HG03460 (cell line): ENCODE measurements around the gene TAS2R4.
"Not testable (repeated sequence)": the region's sequence is repeated elsewhere in the genome, so short reads cannot be mapped to it uniquely, and the experiment has no call there.

Source experiments
- ATAC-seq: cut with Tn5 transposase; IDR thresholded peaks from one replicate; pipeline ENCODE4 v1.9.1; 2021; ENCODE audit not compliant: unreplicated experiment

The TAS2R4 gene, protein sequence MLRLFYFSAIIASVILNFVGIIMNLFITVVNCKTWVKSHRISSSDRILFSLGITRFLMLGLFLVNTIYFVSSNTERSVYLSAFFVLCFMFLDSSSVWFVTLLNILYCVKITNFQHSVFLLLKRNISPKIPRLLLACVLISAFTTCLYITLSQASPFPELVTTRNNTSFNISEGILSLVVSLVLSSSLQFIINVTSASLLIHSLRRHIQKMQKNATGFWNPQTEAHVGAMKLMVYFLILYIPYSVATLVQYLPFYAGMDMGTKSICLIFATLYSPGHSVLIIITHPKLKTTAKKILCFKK

DNA sequence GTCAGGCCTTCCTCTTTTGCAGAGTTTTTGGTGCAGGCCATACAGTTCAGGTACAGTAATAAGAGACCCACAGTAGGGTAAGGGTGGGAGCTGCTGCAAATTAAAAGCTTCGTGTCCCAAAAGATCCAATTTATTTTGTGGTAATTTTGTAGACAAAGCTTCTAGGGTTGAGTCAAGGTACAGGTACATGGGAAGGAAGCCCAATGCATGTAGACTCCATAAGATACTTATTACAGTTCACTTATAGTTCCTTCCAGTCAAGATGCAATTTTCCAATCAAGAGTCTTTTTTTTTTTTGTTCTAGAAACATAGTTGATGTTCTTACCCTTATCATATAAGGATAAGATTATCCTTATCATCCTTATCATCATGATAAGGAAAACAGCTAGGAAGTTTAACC lies at the start of gene TAS2R4:
Gene TAS2R4, plus strand, starts transcription at position 301 of the 400 bp plus-strand sequence. CDS start 1,815 bp downstream, outside the sequence.
- no peak for ATAC-seq

DNA sequence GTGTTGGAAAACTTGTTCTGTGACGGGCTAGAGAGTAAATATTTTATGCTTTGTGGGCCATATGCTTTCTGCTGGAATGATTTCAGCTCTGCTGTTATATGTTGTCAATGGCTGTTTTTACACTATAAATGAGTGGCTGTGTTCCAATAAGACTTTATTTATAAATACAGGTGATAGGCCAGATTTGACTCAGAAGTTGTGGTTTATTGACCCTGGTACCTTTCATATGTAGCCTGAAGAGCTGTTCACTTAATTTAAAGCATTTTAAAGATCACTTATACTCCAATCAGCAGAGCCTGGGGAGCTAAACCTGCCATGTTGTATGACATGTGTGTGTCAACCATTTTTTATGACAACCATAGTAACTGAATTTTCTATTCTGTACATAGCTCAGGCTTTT lies 47.5 kb upstream of the TAS2R4 start:
- no peak for ATAC-seq

DNA sequence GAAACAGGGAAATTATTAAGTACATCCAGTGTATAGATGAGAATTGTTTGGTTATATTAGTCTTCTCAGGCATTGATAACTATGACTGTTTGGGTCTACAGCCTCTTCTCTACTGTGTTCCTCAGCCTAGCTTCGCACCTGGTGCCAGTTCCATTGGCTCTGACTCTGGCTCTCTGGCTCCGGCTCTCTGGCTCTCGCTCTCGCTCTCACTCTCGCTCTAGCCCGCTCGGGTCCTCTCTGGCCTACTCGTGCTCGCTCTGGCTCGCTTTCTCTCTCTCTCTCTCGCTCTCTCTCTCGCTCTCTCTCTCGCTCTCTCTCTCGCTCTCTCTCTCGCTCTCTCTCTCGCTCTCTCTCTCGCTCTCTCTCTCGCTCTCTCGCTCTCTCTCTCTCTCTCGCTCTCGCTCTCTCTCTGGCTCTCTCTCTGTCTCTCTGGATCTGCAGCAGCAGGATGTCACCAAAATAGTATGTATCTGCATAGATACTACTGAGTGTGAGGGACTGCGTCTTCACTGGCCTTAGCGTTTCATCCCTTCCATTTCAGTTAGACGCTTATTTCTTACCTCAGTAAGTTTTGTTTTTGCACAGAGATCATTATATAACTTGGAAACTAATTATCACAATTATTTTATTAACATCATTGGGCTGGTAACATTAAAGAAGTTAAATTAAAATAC lies 44.9 kb upstream of the TAS2R4 start:
- ATAC-seq: no peak

DNA sequence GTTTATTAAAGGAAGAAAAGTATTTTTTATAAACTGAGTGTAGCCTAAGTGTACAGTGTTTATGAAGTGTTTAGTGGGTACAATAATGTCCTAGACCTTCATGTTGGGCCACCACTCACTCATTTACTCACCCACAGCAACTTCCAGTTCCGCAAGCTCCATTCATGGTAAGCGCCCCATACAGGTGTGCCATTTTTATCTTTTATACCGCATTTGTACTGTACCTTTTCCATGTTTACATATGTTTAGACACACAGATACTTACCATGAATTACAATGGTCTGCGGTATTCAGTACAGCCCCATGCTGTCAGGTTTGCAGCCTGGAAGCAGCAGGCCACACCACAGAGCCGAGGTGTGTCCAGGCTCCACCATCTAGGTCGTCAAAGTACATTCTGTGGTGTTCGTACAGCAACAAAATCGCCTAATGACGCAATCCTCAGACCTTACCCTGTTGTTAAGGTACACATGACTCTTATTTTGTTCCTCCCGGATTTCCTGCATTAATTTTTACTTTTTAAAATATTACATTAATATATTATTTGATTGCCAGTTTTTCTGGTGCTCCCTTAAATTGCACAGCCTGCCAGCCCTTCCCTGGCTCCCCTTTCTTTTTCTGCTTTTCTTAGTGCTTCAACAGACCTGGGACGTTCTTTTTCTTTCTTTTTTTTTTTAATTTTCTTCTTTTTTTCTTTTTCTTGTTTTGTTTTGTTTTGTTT lies 39.2 kb upstream of the TAS2R4 start:
- no peak for ATAC-seq

DNA sequence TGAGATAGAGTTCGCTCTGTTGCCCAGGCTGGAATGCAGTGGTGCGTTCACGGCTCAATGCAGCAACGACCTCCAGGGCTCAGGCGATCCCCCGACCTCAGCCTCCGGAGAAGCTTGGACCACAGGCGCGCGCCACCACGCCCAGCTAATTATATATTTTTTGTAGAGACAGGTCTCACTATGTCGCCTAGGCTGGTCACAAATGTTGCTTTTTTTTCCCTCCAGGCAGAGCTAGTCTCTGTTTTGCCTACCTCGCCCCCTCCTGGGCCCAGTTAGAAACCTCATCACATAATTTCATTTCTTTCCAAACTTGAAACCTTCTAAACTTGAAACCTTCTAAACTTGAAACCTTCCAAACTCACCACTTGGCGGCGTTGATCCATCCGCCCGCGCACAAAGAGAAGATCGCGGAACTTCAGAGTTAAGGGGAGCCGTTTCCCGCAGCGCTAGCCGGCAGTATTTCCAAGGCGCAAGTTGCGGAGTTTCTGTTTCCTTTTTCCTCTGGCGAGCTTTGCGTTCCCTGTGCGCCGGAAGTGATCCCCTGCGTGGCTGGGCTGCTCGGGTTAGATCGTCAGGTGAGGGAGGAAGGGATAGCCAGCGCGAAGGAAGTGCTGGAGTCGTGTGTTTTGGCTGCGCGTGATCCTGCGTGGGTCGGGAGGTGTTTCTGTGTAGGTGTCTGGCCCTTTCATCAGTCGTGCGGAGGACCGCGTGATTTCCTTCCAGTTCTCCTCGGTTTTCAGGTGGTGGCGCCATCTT lies 38.5 kb upstream of the TAS2R4 start, which contains the start of gene SSBP1:
Gene SSBP1, plus strand, starts transcription at position 523 of the 756 bp plus-strand sequence. CDS start 809 bp downstream, outside the sequence.
- ATAC-seq: peak; percentile 91

DNA sequence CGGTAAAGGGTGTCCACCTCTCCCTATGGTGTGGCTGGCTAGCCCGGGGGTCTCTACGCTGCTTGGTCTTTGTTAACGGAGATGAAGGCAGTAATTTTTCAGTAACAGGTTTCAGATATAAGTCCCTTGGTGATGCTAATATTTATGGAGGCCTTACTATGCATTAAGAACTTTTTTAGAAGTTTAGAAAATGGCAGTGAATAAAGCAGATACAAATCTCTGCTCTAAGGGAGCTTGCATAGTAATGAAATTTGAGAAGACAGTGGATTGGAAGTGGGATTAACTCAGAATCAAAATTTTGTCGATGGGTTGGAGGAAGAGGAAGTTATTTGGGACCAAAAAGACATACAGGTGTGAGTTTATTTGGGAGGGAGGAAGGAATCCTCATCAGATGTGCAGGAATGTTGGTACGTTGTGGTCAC lies 37.9 kb upstream of the TAS2R4 start:
- ATAC-seq: no peak

DNA sequence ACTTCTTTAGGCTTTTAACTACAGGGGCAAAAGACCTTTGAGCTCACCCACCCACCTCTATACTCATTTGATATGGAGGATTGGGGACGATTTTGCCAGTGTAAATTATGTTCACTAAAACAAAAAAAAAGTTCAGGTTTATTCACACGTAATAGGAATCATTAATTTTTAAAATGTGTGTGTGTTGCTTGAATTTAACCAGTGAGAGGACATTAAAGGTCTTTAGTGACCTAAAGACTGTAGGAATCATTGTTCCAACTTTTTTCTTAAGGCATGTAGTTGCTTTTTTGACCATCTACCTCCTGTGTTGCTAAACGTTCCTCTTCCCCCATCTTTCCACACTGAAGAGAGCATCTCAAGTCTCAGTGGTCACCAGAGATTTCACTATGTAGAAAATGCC lies 37.2 kb upstream of the TAS2R4 start:
- ATAC-seq: no peak

DNA sequence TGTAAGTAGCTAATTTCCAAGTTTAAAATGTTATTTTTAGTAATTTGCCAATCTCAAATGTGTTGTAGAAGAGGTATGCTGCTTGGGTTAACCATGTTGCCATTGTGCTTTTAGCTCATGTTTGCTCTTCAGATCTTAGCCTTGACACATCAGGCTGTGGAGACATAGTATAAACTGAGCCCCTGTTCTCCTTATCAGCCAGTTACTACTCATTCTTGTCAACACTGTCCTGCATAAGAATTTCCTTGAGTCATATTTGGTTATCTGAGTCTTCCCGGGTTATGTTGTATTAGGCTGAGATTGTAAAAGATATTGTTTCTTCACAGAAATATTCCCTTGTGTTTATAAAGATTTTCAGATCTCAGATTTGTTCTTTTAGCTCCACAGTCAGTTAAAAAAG lies 34.2 kb upstream of the TAS2R4 start:
- ATAC-seq: no peak

DNA sequence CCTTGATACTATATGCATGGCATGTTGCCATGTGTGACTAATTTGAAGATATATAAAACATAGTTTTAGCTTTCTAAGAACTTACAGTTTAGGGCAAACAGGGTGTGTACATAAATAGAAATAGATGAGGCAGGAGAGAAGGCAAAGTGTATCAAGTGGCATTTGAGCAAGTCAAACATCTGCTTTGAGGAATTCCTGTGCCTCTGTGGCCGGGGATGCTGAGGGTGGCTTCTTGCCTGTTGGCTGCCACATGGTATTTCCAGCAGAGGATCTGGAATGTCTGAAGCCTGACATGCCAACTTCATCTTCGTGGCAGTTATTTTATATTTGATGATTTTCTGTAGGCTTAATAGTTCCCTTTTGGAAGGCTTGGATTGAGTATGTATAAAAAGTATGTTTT lies 32.3 kb upstream of the TAS2R4 start:
- ATAC-seq: no peak

DNA sequence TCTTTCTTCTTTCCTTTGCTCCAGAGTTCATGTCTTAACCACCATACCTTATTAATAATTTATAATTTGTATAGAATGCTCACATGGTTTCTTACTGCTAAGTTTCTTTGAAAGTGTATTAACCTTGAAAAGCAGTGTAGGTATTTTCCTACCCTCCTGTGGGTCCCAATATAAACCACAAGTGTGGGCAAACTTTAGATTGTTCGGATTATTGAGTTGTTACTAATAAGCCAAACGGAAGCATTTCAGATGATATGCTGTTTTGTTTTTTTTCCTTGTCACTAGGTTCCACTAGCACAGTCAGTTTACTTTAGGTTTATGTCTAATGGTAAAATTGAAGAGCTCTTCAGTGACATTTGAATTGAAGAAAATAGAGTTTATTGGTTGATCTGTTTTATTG lies 28.1 kb upstream of the TAS2R4 start:
- no peak for ATAC-seq

DNA sequence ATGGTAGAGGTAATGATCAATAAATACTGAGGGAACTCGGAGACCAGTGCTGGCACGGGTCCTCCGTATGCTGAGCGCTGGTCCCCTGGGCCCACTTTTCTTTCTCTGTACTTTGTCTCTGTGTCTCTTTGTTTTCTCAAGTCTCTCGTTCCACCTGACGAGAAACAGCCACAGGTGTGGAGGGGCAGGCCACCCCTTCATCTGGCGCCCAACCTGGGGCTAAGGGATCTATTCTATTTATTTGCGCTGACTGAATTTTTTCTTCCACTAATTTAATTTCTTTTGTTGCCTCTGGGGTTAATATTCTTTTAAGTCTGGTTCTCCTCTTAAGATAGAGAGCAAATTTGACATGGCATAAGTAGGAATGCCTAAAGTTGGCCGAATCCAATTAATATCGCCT lies 24.6 kb upstream of the TAS2R4 start:
- not testable (repeated sequence) for ATAC-seq

DNA sequence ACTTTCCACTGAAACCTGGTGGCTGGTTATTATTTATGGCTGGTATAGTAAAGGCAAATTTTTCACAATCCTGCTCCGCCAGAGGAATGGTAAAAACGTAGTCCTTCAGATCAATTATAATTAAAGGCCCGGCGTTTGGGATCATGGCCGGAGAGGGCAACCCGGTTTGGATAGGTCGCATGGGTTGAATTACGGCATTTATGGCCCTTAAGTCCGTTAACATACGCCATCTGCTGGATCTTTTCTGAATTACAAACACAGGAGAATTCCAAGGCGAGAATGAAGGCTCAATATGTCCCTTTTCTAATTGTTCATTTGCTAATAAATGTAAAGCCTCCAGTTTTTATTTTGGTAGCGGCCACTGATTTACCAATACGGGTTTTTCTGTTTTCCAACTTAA lies 23.8 kb upstream of the TAS2R4 start:
- no peak for ATAC-seq

DNA sequence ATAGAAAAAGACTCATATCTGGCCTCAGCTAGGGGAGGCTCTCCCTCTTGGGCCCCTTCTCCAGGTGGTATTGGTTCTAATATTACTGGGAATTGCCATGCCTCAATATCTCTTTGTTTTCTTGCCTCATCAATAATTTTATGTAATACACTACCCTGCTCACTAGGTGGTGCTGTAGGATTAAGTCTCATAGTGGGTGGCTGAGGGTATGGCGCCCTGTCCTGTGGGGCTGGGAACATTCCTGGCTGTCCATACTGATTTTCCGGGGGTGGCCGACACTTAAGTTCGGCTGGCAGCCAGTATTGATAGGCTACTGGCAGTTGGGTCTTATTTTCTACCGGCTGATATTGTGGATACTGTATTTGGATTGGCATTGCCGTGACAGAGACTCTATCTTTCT lies 21.5 kb upstream of the TAS2R4 start:
- no peak for ATAC-seq

DNA sequence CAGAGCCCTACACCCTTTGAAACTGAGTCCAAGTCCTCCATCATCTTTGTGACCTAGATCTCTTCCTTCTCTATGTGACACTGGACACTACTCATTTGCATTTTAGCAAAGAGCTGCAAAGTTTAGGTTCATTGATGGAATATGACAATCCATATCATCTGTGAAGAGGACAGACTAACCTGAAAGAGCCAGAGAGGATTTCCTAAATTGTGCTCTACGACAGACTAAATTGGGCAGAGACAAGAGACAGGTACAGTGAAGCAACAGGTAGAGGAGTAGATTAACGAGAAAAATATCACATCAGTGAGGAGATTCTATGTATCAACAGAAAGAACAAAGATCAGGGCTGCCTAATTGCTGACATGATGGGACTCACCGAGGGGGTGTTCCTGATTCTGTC lies 12.7 kb upstream of the TAS2R4 start, which contains the start of gene TAS2R3:
Gene TAS2R3, plus strand, starts transcription at position 301 of the 400 bp plus-strand sequence. Its CDS starts 62 bp downstream, at position 363.
- ATAC-seq: no peak

DNA sequence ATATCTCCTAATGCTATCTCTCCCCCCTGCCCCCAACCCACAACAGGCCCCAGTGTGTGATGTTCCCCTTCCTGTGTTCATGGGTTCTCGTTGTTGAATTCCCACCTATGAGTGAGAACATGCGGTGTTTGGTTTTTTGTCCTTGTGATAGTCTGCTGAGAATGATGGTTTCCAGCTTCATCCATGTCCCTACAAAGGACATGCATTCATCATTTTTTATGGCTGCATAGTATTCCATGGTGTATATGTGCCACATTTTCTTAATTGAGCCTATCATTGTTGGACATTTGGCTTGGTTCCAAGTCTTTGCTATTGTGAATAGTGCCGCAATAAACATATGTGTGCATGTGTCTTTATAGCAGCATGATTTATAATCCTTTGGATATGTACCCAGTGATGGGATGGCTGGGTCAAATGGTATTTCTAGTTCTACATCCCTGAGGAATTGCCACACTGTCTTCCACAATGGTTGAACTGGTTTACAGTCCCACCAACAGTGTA lies 6.3 kb upstream of the TAS2R4 start:
- ATAC-seq: not testable (repeated sequence)

DNA sequence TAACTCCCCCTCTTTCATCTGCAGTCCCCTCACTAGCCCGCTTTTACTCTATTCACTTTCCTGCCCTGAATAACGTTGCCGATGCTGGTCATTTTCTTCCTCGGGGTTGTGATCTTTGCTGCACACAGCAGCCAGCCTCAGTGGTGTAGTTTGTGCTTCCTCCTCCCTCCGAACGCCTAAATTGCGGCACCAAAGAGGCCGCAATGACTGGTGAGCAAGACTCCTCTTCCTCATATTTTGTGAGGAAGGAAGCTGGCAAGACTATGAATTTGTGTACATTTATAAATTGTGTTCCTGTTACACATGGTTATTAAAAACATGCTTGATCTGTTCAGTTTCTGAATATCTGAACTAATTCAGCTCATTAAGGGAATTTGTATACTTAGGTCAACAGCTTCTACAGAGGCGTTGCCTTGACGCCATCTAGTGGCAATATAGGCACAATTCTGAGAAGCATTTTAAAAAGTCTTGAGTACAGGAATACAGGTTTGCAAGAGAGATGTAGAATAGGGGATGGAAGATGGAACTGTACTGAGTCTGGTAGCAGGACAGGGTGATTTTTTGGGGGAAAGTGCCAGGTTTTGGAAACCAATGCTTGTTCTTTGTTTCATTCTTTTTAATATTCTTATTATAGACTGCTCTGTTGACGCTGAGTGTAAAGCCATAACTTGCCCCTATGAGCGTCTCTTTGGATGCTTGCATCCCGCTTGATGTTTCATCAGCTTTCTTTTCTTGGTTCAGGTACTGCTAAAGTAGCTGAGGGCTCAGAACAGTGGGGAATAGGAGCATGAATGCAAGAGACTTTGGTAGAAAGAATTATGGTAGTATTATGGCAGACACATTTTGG lies 9.5 kb downstream of the TAS2R4 start:
- ATAC-seq: peak; percentile 77

DNA sequence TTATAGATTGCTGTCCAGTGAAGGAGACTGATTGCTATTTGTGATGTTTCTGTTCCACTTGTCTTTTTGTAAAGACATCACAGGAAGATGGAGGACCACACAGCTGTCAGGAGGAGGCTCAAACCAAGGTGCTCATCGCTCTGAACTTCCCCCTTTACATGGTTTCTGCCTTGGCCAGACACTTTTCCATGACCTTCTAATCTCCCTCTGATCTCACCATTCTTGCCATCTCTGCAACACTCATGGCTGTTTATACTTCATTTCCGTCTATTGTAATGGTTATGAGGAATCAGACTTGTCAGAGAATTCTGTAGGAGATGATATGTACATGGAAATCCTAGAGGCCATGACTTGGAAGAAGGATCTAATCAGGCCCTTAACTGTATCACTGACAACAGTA lies 11.8 kb downstream of the TAS2R4 start:
- ATAC-seq: no peak

DNA sequence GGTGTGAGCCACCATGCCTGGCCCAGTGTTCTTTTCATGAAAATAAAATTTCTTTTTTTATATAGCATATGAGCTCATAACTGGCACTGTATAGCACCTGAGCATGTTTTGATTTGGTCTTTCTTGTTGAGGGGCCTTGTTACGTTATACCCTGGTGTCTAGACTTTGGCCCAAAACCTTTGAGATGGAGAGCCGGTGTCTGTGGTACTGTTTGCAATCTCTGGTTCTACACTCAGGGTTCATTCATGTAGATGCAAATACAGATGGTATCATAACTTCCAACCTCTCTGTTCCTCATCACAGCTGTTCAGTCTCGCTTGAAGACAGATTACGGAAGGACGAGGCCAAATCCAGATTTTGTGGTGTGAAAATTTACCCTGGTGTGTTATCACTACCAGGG lies 13.4 kb downstream of the TAS2R4 start, which contains the start of gene TAS2R5:
Gene TAS2R5, plus strand, starts transcription at position 301 of the 400 bp plus-strand sequence. CDS start 145 bp downstream, outside the sequence.
- ATAC-seq: no peak

DNA sequence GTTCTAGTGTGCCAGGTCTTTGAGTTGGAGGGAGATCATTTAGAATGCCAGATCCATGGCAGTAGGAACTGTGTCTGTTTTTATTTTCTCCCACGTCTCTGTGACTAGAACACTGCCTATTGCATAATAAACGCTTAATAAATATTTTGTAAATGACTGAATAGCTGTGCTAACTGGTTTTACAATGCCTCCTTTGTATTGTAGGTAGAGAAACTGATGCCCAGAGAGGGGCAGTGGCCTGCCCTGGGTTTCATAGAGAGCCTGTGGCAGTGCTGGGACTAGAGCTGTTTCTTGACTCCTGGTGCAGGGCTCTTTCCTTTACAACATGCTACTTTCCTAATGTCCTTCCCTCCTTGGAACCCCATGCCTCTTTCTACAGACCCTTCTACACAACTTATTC lies 16.1 kb downstream of the TAS2R4 start:
- ATAC-seq: no peak

DNA sequence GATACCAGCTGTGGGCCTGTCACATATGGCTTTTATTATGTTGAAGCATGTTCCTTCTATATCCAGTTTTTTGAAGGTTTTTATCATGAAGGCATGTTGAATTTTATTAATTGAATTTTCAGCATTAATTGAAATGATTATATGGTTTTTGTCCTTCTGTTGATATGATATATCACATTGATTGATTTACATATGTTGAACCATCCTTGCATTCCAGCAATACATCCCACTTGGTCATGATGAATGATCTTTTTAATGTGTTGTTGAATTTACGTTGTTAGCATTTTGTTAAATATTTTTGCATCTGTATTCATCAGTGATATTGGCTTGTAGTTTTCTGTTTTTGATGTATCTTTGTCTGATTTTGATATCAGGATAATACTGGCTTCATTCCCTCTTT lies 43.6 kb downstream of the TAS2R4 start:
- ATAC-seq: no peak
